ENCODE measurements around the gene PIGB. TPM values are rescaled to one million over a fixed set of nuclear protein-coding genes. Genes with fewer than 3 reads are reported as not detected.

The PIGB gene
- total and polyA plus RNA-seq, 2 of the 8 experiments (the other 6 are each of a cell fraction or from before 2014, with no cell fraction given) = 4.3 to 11.7 TPM

- no peak overlapping the region for H2BK15ac ChIP-seq (ENCODE audit: low read length)
- no peak overlapping the region for H4K91ac ChIP-seq (replicated peaks; ENCODE audit: insufficient read length, low read length)
- WGBS, 2 experiments (ENCODE audit: extremely low coverage in 1 of 2, insufficient coverage in 1 of 2, insufficient read length in 1 of 2, insufficient replicate concordance in 2 of 2, low coverage in 1 of 2, low lambda C conversion rate in 2 of 2, missing lambda C conversion rate in 1 of 2) = 91% methylated on average over 1 of the region's 1 CpG; no CpG with 5 or more reads in 1 of the 2 experiments
- H4K8ac ChIP-seq (ENCODE audit: extremely low read depth, insufficient read depth, low read length) = no peak overlapping the region
- no peak overlapping the region for H3K14ac ChIP-seq (ENCODE audit: insufficient read length)
- H3K23me2 ChIP-seq (ENCODE audit: low read depth, low read length) = no peaks in the 10 kb centered on the region
- H2BK120ac ChIP-seq (replicated peaks; ENCODE audit: low read depth, low read length) = no peak overlapping the region
- no peaks in the 10 kb centered on the region for H3K27me3 ChIP-seq (replicated peaks in 1 of 4; ENCODE audit: control insufficient read depth in 3 of 4, extremely low read depth in 1 of 4, insufficient read depth in 3 of 4, low read length in 3 of 4)
- DNase-seq (ENCODE audit: low read depth in 1 of 2, low spot score in 2 of 2) = no peak
- no peak overlapping the region for H3K23ac ChIP-seq (ENCODE audit: insufficient read length)
- H3K9me3 ChIP-seq (ENCODE audit: insufficient read depth in 2 of 2, low read depth in 1 of 2, low read length in 1 of 2) = no peaks in the 10 kb centered on the region
- no peak overlapping the region for H2BK12ac ChIP-seq (ENCODE audit: low read depth, low read length)
- no peaks in the 10 kb centered on the region for H3K79me2 ChIP-seq (ENCODE audit: control insufficient read depth in 1 of 2, insufficient read depth in 2 of 2, low read length in 2 of 2)
- no peaks in the 10 kb centered on the region for H3K79me1 ChIP-seq (ENCODE audit: low read depth, low read length)
- H3K18ac ChIP-seq (ENCODE audit: extremely low read depth, low read length) = no peak overlapping the region
- POLR2A ChIA-PET (ENCODE audit: partially characterized antibody) = interaction anchor here (1.5 kb wide), 1 partner anchor 12 kb away, joined by 4 read pairs; no protein-coding TSS in a partner anchor
- FAIRE-seq = no peak
- no peak overlapping the region for H3K4me2 ChIP-seq (ENCODE audit: insufficient read depth in 1 of 2, low read depth in 2 of 2, low read length in 2 of 2)
- no peak overlapping the region for H3K4ac ChIP-seq (replicated peaks; ENCODE audit: insufficient read length, low read depth, low read length)
- TF ChIP-seq ASH2L (IDR thresholded peaks at IDR 0.05; ENCODE audit: low read length) (no peak), TAF1 (IDR thresholded peaks at IDR 0.05; ENCODE audit: low read depth, low read length) (no peak), KDM5A (IDR thresholded peaks at IDR 0.05; ENCODE audit: low read length) (no peak), POLR2A (IDR thresholded peaks at IDR 0.05; ENCODE audit: control extremely low read depth in 1 of 2, low read depth in 2 of 2, low read length in 2 of 2) (no peak), EZH2 (IDR thresholded peaks at IDR 0.05; ENCODE audit: low read depth, low read length, severe bottlenecking) (no peak), POLR2AphosphoS5 (IDR thresholded peaks at IDR 0.05; ENCODE audit: low read depth, low read length) (no peak), EGR1 (IDR thresholded peaks at IDR 0.05; ENCODE audit: borderline replicate concordance, low read depth, low read length) (no peak)
- H3K56ac ChIP-seq (replicated peaks; ENCODE audit: insufficient read length, low read depth, low read length) = no peak overlapping the region
- no peak overlapping the region for H2AFZ ChIP-seq (ENCODE audit: low read length)
- H4K5ac ChIP-seq (ENCODE audit: insufficient read length, low read depth, low read length) = no peak overlapping the region
- peaks cover 1 to 3% (median 2%) of the 10 kb centered on the region in 4 experiments; a peak in 3 of 7 replicates for H3K4me1 ChIP-seq (replicated peaks in 1 of 4; ENCODE audit: control insufficient read depth in 3 of 4, insufficient read depth in 4 of 4, low read length in 3 of 4)
- no peaks in the 10 kb centered on the region for H4K20me1 ChIP-seq (replicated peaks in 1 of 2; ENCODE audit: control insufficient read depth in 1 of 2, insufficient read depth in 2 of 2, low read length in 2 of 2)
- H3K27ac ChIP-seq (ENCODE audit: low read depth, low read length) = no peak overlapping the region
- H3K4me3 ChIP-seq (ENCODE audit: extremely low read depth in 1 of 4, insufficient read depth in 2 of 4, low read depth in 3 of 4, low read length in 4 of 4) = no peak overlapping the region
- H2BK20ac ChIP-seq (ENCODE audit: low read length) = no peak overlapping the region
- H3K36me3 ChIP-seq (ENCODE audit: control insufficient read depth in 2 of 4, insufficient read depth in 4 of 4, low read length in 3 of 4) = no peaks in the 10 kb centered on the region
- CTCF ChIA-PET (ENCODE audit: partially characterized antibody) = no interaction called here
- H2AK5ac ChIP-seq (ENCODE audit: low read depth, low read length) = no peak overlapping the region
- H2BK5ac ChIP-seq (ENCODE audit: low read depth, low read length) = no peak overlapping the region
- no peak overlapping the region for H3K9ac ChIP-seq (replicated peaks in 1 of 4; ENCODE audit: extremely low read depth in 1 of 4, low read depth in 3 of 4, low read length in 3 of 4)
Measured at GRCh38 chr15:55327387-55327786, 8.4 kb downstream of the PIGB start.

Measured in H1 (cell line).